Measurements from ENCODE around the gene NAPSA. TPM values are rescaled to one million over a fixed set of nuclear protein-coding genes. Genes with fewer than 3 reads are reported as not detected.
A peak's percentile ranks its signal among the peaks of the same experiment; 100 is the strongest.

Gene NAPSA
- total and polyA plus RNA-seq, 9 of the 15 experiments (the other 6 are each of a cell fraction or from before 2014, with no cell fraction given) = 0.25 to 1.9 (median 0.69) TPM

GRCh38 chr19:50357178-50358100 is 8.0 kb downstream of the NAPSA start (continued):
- TF ChIP-seq CBX2 (IDR thresholded peaks at IDR 0.05; ENCODE audit: insufficient read depth, low read length, poor library complexity, severe bottlenecking) (no peak), SNIP1 (IDR thresholded peaks at IDR 0.05; ENCODE audit: low read depth) (no peak), MED1 (CRISPR knock-in tag; IDR thresholded peaks at IDR 0.05; ENCODE audit: borderline replicate concordance) (no peak), ZNF431 (CRISPR knock-in tag; IDR thresholded peaks at IDR 0.05) (no peak), ZMIZ1 (IDR thresholded peaks at IDR 0.05; ENCODE audit: low read depth in 2 of 2, low read length in 2 of 2) (peak in 1 of 2 experiments; percentile 39; a peak in 1 of 4 replicates), ZNF133 (CRISPR knock-in tag; IDR thresholded peaks at IDR 0.05) (no peak), ATF1 (CRISPR knock-in tag; IDR thresholded peaks at IDR 0.05) (peak; percentile 36; the same call in 1 of the 2 replicates), ATF1 (tag; IDR thresholded peaks at IDR 0.05) (peak; percentile 98), POU5F1 (IDR thresholded peaks at IDR 0.05; ENCODE audit: borderline replicate concordance, low read depth, low read length, partially characterized antibody) (no peak)
- TF ChIP-seq, protein P1, sequence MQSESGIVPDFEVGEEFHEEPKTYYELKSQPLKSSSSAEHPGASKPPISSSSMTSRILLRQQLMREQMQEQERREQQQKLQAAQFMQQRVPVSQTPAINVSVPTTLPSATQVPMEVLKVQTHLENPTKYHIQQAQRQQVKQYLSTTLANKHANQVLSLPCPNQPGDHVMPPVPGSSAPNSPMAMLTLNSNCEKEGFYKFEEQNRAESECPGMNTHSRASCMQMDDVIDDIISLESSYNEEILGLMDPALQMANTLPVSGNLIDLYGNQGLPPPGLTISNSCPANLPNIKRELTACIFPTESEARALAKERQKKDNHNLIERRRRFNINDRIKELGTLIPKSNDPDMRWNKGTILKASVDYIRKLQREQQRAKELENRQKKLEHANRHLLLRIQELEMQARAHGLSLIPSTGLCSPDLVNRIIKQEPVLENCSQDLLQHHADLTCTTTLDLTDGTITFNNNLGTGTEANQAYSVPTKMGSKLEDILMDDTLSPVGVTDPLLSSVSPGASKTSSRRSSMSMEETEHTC (IDR thresholded peaks at IDR 0.05) = no peak
- TF ChIP-seq, protein P2, sequence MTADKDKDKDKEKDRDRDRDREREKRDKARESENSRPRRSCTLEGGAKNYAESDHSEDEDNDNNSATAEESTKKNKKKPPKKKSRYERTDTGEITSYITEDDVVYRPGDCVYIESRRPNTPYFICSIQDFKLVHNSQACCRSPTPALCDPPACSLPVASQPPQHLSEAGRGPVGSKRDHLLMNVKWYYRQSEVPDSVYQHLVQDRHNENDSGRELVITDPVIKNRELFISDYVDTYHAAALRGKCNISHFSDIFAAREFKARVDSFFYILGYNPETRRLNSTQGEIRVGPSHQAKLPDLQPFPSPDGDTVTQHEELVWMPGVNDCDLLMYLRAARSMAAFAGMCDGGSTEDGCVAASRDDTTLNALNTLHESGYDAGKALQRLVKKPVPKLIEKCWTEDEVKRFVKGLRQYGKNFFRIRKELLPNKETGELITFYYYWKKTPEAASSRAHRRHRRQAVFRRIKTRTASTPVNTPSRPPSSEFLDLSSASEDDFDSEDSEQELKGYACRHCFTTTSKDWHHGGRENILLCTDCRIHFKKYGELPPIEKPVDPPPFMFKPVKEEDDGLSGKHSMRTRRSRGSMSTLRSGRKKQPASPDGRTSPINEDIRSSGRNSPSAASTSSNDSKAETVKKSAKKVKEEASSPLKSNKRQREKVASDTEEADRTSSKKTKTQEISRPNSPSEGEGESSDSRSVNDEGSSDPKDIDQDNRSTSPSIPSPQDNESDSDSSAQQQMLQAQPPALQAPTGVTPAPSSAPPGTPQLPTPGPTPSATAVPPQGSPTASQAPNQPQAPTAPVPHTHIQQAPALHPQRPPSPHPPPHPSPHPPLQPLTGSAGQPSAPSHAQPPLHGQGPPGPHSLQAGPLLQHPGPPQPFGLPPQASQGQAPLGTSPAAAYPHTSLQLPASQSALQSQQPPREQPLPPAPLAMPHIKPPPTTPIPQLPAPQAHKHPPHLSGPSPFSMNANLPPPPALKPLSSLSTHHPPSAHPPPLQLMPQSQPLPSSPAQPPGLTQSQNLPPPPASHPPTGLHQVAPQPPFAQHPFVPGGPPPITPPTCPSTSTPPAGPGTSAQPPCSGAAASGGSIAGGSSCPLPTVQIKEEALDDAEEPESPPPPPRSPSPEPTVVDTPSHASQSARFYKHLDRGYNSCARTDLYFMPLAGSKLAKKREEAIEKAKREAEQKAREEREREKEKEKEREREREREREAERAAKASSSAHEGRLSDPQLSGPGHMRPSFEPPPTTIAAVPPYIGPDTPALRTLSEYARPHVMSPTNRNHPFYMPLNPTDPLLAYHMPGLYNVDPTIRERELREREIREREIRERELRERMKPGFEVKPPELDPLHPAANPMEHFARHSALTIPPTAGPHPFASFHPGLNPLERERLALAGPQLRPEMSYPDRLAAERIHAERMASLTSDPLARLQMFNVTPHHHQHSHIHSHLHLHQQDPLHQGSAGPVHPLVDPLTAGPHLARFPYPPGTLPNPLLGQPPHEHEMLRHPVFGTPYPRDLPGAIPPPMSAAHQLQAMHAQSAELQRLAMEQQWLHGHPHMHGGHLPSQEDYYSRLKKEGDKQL (CRISPR knock-in tag; IDR thresholded peaks at IDR 0.05; ENCODE audit: borderline replicate concordance) = no peak
- TF ChIP-seq, protein P3, sequence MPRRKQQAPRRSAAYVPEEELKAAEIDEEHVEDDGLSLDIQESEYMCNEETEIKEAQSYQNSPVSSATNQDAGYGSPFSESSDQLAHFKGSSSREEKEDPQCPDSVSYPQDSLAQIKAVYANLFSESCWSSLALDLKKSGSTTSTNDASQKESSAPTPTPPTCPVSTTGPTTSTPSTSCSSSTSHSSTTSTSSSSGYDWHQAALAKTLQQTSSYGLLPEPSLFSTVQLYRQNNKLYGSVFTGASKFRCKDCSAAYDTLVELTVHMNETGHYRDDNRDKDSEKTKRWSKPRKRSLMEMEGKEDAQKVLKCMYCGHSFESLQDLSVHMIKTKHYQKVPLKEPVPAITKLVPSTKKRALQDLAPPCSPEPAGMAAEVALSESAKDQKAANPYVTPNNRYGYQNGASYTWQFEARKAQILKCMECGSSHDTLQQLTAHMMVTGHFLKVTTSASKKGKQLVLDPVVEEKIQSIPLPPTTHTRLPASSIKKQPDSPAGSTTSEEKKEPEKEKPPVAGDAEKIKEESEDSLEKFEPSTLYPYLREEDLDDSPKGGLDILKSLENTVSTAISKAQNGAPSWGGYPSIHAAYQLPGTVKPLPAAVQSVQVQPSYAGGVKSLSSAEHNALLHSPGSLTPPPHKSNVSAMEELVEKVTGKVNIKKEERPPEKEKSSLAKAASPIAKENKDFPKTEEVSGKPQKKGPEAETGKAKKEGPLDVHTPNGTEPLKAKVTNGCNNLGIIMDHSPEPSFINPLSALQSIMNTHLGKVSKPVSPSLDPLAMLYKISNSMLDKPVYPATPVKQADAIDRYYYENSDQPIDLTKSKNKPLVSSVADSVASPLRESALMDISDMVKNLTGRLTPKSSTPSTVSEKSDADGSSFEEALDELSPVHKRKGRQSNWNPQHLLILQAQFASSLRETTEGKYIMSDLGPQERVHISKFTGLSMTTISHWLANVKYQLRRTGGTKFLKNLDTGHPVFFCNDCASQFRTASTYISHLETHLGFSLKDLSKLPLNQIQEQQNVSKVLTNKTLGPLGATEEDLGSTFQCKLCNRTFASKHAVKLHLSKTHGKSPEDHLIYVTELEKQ (CRISPR knock-in tag; IDR thresholded peaks at IDR 0.05) = no peak

Measured in K562 (cell line).